ENCODE results near the gene TGFBR2.

Gene TGFBR2

DNA sequence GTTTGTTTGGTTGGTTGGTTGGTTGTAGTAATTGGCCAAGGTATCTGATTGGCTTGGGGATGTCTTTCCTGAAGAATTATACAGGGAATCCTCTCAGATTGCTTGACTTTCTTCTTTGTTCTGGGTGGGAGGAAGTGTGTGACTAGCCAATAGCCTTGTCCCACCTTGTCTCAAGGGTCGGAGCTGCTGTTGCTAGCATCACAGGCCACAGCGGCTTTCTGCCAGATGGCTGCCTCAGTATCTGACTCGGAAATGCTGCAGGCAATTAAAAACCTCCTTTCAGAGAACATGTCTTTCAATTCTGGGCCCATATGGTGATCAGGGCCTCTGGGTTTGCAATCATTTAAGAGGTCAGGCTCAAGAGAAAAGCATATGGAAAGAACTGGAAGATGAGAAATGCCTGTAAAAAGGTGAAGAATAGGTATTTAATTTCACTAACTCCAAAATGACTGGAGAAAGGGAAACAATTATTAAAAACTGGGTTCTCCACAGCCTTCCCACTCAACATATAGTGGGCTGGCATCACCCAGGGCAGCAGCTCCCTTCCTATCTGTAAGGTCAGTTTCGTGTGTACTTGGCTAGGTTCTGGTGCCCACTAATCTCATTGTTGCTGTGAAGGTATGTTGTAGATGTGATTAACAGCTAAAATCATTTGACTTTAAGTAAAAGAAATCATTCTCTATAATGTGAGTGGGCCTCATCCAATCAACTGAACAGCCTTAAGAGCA lies 32.4 kb downstream of the TGFBR2 start:
- FAIRE-seq: no peak

DNA sequence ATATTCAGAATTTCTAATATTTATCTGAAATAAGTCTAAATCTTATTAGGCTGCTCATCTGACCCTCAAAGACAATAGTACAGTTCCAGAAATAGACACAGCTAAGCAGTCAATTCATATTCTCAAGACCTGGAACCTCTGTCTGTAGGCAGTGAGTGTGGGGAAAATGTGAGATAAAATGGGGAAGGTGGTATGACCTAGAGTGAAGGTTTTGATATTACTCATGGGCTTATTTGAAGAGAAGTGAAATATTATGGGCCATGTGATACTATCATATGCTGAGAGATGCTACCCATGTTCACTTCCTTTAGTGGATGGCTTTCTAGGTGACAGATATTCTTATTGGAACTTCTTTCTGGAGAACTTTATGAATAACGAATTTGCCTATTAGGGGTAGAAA lies 33.5 kb downstream of the TGFBR2 start:
- FAIRE-seq: no peak

DNA sequence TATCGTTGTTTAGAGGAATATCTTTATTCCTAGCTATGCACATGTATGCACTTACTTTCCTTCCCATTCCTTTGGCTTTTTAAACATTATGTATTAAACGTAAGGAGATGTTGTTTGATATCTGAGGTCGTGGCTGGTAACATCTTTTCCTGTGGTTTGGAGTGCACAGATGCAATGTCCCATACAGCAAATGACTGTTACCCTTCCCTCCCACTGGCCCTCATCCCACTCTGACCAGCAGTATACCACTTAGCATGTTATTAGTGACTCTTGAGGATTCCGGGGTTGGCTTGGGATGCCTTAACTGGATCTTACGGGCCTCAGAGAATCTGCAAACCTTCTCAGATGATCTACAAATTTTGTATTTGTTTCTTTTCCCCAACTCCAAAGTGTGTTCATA lies 34.5 kb downstream of the TGFBR2 start:
- no peak for FAIRE-seq

DNA sequence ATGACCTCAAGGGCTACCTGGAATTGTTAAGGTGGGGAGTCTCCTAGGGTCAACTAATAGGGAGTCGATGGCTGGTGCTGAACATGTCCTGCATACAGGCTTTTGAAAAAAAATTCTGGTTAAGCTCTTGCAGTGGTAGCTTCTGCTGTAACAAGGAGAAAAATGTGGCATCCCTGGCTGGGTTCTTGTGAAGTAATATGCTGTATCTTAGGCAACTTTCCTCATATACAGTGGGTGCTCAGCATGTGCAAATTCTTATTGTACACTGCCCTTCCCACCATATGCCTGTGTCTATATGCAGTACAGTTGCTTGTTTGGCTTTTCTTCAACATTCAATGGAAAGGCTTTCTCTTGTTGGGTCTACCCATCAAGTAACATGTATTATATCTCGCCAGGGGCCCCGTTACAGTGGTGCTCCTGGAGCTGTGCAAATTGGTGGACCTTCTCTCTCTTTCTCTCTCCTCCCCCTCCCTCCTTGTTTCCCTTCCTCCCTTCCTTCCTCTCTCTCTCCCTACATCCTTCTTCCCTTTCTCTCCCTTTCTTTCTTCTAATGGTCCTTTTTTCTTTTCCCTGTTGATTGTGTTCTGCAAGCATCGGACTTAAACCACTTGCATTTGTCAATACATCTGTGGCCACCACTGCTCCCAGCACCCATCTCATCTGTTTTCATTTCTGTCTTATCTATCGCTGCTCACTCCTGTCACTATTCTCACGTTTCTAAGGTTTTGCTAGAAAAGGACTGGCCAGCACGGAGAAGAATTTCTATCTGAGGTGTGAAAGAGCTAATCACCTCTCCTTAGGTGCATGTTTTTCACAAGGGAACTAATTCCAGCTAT lies 35.2 kb downstream of the TGFBR2 start:
- no peak for FAIRE-seq

DNA sequence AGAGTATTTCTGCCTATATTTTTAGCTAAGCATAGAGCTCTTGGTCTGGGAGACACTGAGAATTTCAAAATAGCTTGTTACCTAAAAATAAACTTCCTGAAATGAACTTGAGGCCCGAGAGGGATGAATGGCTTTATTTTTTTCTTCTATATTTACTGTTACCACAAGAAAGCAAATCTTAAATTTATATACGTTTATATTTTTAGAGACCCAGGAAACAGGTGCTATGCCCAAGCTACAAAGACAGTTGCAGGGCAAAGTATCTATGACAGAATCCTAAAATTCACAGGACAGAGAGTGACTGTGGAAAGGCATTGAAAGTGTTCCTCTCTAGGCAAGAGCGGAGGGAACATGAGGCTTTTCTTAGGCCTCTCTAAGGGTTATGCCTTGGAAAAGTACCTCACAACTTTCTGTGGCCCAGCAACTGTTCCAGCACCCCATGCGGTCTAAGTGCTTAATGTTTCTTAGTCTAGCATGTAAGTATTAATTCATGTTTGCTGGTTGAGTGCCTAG lies 36.5 kb downstream of the TGFBR2 start:
- no peak for FAIRE-seq

DNA sequence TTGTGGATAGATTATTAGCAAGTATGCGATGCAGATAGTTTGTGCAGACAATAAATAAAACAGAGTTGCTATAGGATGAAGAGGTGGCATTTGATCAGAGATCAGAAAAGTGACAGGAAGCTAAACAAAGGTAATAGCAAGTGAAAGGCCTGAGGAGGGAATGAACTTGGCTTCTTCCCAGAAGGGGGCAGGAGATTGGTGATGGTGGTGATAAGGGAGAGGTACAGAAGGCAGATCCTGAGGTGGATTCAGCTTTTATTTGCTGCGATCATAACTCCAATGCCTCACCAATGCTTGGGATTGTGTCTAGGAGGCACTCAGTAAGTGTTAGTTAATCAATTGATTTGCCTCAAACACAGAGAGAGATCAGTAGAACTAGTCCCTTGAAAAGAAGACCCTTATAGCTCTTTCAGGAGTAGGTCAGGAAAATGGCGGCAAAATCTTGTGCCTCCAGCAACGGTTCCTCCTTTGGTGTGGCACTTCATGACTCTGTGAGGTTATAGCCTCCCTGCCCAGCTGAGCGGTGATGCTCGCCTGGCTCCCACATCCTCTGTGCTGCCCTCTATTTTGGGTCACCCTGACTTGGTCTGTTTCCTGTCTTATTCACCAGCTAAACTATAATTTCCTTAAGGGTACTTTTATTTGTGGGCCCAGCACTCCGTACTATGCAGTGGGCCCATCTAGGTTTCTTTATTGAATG lies 37.5 kb downstream of the TGFBR2 start:
- FAIRE-seq: no peak

DNA sequence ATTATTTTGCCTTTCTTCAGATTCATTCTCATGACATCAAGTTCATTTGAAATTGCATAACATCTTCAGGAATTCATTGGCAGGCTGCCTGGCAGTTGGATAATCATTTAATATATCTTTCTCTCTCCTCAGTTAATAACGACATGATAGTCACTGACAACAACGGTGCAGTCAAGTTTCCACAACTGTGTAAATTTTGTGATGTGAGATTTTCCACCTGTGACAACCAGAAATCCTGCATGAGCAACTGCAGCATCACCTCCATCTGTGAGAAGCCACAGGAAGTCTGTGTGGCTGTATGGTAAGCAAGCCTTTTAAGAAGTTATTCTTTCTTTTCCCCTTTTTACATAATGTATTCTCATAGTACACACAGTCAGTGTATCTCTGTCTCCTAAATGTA lies 38.2 kb downstream of the TGFBR2 start:
- FAIRE-seq: no peak

DNA sequence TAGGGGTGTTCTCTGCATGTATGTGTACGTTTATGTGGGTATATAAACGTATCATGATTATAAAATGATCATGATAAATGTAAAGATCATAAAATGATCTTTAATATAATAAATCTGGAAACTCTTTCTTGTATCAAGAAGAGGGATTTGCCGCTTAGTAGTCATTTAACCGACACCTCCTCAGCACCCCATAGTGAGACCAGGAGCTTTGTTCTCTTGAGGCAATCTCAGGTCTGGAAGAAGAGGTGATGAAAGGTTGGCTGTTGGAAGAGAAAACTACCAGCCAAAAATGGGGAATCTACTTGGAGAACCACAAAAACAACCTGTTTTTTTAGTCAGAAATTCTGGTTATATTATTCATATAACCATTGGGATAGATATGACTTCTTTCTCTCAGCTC lies 38.7 kb downstream of the TGFBR2 start:
- no peak for FAIRE-seq

DNA sequence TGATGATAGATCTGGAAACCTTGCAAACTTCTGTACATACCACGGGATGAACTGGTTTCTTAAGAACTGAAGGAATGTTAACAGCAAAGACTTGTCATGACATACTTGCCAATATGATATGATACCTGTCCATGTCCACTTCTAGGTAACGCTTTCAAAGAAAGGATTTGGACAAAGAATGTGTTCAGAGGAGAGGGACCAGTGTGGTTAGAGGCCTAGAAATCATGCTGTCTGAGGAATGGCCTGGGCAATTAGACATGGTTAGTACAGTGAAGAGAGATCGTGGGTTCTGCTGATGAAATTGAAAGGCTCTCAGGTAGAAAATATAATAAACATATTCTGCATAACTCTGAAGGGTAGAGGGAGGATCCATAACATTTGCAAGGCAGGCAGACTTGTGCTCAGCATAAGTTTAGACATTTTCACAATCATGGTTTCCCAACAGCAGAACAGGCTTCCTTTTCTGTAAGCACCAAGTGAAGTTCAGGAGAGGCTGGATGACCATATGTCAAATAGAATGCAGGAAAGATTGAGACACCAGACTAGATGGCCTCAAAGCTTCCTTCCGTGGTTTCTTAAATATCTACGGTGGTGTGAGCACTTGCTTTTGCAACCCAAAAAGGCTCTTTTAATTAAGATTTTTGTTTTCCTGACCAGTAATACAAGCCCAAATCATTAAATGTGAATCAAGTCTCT lies 39.9 kb downstream of the TGFBR2 start:
- FAIRE-seq: no peak

DNA sequence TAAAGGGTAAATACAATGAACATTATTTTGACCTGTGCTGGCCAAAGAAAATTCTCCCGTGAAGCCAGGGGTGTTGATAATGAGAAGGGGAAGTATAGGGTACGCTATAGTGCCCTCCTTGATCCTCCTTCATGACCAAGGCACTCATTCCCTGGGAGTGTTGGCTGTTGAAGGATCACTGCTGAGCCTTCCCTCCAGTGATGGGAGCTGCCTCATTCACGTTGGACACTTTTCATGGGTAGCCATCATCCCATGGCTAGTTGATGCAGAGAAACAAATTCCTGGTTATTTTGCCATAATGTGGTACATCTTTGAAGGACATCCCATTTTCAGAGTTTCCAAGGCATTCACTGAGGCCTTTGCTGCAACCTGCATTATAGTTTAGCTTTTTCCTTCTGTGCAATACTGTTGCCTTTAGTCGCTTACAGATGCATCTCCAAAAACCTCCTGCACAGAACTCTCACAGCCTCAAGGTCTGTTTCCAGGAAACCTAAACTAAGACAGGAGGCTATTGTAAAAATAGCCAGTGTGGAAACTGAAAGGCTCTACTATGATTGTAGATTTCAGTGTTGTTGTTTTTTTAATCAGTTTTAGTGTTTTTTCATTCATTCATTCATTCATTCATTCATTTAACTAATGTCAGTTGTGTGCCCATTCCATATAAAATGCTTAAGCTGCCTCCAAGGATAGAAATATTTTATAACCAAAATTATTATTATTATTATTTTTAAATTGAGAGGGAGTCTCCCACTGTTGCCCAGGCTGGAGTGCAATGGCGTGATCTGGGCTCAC lies 40.8 kb downstream of the TGFBR2 start:
- no peak for FAIRE-seq

DNA sequence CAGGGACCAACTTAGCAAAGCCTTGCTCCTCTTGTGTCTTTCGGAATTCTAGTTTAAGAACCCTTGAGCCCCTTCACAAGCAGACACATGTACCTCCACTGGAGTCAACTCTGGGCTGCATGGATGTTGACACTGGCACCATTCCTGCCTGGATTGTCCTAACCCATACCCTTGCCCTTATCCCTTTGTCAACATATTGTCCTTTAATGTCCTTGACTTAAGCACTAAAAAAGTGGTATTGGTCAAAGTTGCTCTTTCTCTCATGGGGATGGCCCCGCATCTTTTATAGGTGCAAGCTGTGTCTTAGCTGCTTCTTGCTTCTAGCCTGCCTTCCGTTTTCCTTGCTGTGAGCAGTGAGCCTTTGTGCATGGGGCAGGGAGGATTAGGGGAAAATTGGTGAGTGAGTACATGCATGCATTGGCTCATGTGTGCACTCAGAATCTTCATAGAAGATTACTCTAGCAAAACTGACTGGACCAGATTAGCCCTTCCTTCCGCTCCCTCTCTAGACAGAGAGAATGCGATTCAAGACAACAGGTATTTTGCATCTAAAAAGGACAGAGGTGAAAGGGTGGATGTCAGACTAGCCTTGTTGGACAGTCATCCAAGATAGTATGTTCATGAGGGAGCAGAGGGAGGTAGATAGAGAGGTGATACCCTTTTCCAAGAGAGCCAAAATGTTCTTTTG lies 42.4 kb downstream of the TGFBR2 start:
- FAIRE-seq: no peak

DNA sequence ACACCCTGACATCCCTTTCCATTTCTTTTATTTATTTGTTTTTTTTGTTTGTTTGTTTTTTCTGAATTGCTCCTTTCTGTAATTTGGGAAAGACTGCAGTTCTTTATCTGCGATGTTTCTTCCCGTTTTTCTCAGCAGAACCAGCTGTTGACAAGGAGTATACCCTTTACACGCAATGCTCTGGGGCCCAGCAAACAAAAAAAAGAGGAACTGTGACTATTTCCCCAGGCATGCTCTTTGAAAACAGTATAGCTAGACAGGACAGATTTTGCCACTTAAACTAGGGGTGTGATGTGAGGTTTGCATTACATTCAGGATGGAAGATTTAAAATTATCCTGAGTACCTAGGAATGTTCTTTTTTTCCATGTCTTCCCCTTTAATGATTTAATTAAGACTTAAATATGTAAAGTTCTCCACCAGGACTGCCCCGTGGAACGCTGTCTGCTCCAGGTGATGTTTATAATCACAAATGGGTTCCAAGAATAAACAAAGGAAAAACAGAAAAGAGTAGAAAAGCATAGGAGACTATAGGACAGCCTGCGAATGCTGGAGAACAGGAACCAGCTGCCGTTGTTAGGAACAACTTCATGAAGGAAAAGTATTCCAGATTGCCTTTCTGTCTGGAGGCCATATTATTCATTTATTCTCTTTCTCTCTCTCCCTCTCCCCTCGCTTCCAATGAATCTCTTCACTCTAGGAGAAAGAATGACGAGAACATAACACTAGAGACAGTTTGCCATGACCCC lies 43.3 kb downstream of the TGFBR2 start:
- FAIRE-seq: no peak

DNA sequence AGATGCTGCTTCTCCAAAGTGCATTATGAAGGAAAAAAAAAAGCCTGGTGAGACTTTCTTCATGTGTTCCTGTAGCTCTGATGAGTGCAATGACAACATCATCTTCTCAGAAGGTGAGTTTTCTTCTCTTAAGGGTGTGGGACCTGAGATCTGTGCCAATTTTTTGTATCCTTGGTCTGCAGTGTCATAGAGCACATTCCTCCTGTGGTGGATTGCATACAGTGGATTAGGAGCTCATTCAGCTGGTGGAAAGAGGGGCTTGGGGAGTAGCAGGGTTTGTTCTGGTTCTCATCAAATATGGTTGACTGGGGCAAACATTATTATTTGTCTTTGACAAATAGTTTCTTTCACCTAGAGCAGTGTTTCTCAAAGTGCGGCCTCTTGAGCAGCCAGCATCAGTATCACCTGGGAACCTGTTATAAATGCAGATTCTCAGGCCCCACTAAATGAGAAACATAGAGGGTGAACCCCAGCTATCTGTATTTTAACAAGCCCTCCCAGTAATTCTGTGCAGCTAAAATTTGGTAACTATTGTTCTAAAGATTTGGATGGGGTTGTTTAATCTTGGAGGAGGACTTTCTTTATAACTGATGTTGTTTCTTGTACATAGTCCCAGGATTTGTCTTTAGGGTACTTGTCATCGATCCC lies 44.1 kb downstream of the TGFBR2 start:
- no peak for FAIRE-seq

DNA sequence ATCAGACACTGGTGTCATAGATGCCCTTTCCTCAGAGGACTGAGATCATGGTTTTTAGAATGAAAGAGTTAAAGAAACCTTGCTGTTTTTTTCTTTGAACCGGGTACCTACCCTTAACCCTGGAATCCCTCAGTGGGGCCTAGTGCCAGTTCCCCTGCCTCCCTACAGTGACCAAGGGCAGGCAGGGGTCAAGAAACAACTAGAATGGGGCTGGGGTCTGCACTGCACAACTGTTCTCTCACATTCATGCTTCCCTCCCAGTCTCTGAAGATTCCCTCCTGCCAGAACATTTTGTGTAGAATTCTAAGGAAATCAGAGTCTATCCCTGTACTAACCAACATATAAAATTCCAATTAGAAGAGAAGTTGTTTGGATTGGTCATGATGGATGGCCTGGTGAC lies 47.9 kb downstream of the TGFBR2 start:
- no peak for FAIRE-seq

DNA sequence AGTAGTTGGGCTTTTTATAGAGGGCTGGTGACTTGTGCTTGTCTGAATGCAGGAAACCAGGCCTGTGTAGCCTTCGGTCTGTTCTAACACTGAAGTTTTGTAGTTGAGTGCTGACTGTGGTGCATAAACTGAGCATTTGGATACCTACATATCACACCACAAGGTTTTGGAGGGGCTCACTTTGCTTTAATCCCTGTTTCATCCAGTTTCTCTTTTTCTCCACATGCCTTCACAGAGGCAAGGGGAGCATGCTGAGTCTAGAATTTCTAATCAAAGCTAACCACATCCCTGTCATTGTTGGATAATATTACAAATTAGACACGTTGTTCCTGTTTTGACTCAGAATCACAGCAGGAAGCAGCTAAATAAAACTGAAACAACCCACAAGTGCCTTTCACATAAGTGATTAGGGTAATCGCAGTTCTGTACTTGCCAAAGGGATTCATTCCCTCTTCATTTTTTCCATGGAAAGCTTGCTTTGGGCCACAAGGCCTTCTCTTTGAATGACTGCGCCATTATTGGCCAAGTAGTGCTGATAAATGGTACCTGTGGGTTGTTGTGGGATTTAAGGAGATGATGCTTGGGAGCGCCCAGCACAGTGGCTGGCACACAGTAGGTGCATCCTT lies 48.9 kb downstream of the TGFBR2 start:
- no peak for FAIRE-seq

DNA sequence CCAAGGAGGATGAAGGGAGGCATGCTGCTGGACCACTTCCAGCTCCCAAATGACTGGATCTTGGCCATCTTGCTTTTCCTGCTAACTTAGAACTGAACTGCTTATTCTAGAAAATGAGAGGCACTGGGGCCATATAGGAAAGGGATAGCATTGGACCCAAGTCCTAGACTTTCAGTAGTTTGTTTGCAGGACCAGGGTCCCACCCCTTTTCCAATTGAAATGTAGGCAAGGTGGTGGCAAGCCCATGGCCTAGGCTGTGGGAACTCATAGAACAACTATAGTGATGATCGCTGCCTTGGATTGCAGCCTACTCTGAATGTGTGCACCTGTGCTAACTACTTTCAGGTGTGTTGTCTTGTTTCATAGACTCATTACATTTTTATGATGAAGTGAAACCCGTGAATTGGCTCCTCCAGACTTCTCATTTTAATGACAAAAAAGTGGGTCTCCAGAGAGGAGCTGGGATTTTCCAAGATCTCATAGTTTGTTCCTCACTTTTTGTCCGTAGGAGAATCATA lies 50.3 kb downstream of the TGFBR2 start:
- no peak for FAIRE-seq

DNA sequence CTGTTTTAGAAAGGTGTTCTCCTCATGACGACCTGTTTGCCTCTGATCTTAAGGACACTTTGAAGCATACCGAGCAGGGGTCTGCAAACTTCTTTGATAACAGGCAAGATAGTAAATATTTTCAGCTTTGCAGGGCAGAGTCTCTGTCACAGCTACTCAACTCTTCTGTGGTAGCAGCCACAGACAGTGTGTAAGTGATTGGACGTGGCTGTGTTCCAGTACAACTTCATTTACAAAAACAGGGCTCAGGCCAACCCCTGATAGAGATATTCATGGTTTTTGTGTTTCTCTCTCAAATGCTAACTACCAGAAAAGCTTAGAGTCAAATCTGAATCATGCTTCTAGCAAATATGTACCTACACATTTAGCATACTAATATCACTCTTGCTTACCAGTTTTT lies 51.5 kb downstream of the TGFBR2 start:
- FAIRE-seq: no peak

DNA sequence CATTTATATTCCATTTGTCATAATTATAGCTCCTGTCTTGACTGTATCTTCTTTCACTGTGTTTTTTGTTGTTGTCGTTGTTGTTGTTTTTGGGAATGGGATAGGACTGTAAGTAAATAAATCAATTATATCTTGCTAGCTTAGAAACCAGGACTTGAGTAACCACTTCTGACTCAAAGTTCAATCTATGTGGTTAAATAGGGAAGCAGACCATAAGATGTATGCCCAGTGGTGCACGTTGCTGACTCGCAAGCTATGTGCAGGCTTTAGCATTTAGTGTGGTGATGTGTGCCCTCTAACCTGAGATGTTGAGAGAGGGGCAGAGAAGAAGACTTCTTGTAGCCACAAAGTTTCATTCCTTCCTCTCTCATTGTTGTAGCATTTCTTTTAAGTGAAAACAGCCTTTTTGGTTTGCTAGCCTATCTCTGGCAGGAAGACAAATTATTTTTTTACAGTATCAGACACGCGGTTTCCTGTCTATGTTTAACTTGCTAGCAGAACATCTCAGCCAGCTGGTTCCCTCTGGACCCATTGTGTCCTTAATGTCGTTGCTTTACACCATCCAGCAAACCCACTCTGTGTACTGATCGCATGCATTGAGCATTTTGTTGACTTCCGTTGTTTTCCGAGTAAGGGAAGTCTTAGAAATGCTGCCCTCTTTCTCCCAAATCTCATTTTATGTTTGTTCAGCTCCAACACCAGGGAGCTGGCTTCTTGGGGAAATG lies 52.1 kb downstream of the TGFBR2 start:
- no peak for FAIRE-seq
